Suppressor macrophage (primary cell): Measurements from ENCODE around the gene KY.

ENCODE experiments used
- DNase-seq, 4 experiments: peaks; one replicate each; pipeline ENCODE4 v3.0.0-alpha.2; 2020 to 2022

KY gene

GRCh38 chr3:134672571-134672970 lies 21.7 kb upstream of the KY start:
- no peak for DNase-seq

DNA sequence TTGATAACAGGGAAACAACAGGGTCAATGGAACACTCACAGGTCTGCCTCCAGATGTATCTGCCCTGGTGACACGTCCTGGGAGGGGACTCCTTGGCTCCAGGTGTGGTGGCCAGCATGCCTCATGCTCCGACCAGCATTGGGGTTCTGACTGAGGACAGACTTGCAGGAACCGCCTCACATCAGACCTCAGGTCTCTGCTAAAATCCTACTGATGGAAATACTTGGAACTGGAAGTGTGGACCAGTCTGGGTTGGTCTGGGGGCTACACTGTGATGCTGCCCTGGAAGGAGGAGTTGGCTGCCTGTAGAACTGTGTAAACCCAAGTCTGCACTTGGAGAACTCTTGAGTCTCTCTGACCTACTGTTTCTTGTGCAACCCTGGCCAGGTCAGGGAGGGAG lies 17.1 kb upstream of the KY start:
- DNase-seq: no peak

GRCh38 chr3:134667406-134667805 lies 16.6 kb upstream of the KY start:
- DNase-seq: no peak

GRCh38 chr3:134666885-134667284 lies 16.1 kb upstream of the KY start:
- no peak for DNase-seq

GRCh38 chr3:134666466-134666865 lies 15.6 kb upstream of the KY start:
- DNase-seq: no peak

GRCh38 chr3:134666052-134666451 lies 15.2 kb upstream of the KY start:
- DNase-seq: no peak

DNA sequence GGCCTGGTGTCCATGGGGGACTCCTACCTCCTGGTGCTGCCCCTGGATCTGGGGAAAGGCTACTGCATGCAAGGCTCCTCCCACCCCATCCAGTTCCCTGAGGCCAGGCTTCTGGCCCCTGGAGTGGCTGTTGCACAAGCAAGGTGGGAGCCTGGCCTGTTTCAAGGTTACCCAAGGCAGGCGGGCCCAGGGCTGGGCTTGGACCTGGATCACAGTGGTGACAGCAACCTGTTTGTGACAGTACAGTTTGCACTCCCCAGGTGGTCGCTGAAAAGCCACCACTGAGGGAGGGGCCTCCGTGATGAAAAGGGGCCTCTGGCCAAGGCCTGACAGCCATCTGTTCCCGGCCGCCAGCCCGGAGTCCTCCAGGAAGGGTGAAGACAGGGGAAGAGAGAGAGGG lies 14.4 kb upstream of the KY start:
- no peak for DNase-seq

GRCh38 chr3:134663721-134664456 lies 13.1 kb upstream of the KY start:
- DNase-seq: no peak

DNA sequence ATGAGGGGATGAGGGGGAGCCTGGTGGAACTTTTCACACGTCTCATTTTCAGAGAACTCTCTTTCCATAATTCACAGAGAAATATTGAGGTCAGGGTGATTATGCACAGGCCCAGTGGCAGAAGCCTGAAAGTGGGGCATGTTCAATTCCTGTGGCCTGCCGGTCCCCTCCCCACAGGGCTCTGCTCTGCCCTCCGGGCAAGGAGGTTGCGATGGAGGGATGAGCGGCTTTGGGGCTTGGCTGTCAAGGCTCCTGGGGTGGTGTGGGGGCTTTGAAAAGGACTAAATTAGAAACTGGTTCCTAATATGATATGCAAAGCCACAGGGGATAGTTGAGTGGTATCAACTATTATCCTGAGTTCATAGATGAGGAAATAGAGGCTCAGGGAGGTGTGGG lies 9.2 kb upstream of the KY start:
- DNase-seq: no peak

GRCh38 chr3:134659391-134660045 lies 8.7 kb upstream of the KY start:
- DNase-seq: no peak

DNA sequence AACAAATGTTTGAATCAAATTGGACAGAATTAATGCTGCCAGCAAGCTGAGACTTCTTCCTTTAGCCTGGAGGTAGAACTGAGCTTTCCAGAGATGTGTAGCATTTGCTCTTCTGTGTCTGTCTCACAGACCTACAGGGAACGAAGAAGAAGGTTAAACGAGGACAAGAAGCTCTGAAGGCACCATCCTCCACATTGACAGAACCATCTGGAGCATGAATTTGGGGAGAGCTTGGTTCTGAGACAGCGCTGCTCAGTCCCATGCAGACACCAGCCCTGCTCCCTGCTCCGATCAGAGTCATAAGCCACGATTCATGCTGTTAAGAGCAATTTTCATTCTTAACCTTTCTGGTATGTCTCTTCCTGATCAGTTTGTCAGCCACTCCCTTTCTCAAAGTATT lies 7.7 kb upstream of the KY start:
- DNase-seq: no peak

- DNase-seq: no peak
These were observed 5.5 kb upstream of the KY start for GRCh38 chr3:134656211-134656800.

DNA sequence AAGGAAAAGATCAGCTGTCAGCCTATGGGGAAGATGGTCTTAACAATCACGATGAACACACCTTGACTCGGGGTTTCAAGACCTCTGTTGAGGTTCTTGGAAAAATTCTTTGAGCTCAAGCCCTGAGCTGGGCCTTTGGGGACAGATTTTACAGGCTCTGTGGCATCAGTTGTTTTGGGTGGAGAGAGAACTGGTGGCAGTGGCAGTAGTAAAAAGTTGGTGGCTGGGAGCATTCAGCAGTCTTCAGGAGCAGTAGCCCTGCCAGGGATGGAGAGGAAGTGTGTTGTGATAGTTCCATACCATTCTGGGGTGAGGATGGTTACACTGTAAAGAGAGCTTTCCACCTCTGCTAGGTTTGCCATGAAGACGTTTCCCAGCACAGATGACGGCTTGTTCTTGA lies 4.9 kb upstream of the KY start:
- no peak for DNase-seq

- no peak for DNase-seq
These were observed 3.2 kb upstream of the KY start for GRCh38 chr3:134654031-134654430.

- no peak for DNase-seq
These were observed 2.2 kb upstream of the KY start for GRCh38 chr3:134652886-134653630.

GRCh38 chr3:134652409-134652831 lies 1.6 kb upstream of the KY start:
- no peak for DNase-seq

DNA sequence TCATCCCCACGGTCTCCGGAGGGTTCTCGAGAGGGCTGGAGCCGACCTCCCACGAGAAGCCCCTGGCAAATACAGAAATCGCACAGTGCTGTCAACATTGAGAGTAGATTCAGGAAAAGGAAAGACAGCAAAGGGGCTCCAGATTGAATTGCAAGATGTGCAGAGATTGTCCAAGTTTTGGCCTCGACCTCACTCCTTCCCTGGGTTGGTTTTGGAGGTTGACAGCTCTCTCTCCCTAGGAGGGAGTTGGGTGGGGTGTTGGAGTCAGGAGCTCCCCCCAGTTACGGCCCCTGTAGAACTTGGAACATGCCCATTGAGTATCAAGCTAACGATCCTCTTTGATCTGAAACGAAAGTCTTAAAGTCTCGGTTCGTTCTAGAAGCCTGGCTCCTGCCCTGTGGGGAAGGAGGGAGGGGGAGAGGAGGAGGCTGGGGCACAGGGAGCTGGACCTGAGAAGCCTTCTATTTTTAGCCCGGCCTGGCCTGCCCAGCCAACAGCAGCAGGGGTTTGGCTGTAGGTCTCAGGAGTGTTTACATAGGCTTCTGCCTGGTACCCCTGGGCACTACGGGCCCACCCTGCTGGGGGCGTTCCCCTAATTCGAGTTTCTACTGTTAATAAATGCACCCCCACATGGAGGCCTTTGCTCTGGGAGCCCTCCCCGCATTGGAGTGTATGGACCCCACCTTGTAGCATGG lies 672 bp upstream of the KY start:
- DNase-seq: no peak

DNA sequence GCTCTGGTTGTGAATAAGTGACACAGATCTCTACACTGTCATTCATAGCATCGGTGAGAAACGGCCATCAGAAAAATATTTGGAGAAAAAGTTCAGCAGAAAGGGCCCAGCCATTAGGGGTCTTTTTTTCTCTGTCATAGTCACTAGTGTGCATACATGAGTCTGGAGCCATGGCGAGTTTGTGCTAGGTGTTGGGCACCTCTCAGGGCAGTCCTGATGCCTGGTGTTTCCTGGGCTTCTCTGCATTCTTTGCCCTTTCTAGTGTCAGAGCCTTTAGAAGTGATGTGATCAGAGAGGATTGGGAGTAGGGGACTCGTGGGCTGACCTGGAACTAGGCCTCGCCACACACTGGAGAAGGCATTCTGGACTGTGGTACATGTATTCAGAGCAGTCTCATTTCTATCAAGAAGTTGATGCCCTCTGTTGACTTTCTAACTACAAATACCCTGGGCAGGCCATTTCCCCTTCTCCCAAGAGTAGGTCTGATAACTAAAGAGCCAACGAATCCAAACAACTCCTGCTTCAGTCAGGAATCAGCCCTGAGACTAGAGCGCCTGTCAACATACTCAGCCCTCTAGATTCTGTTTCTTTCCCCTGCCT lies 1.6 kb downstream of the KY start:
- no peak for DNase-seq

DNA sequence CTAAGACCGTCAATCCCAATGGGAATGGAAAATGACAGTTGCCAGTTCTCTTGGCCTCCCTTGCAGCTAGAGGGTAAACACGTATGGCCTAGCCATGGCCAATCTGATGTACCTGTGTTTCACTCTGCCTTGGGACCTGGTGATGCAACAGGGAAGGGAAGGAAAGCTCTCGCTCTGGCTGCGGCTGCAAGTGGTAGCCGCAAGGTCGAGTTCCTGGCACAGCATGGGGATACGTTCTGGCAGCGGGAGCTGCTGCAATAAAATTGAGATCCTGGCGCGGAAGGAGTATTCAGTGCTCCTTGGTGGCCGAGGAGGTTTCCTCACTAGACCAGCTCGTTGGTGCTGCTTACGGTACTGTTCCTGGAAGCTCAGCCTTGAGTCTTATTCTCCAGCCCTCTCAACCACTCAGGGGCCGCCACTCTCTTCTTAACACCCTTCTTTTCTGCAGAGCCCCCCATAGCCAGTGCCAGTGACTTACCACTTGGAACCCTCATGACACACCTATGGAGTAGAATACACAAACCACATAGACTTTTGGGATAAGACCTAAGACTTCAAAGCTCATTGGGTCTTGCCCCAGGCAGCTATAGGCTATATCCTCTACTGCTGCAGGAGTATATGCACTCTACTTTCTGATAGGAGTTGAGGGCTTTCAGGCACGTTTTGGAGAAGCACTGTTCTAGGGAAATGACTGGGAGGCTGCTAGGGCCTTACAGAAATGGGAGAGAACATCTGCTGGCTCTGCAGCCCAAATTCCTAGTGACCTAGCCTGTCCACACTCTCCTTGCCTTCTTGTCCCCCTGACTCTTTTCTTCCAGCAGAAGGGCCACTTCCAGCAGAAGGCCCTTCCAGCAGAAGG lies 2.7 kb downstream of the KY start:
- no peak for DNase-seq

- no peak for DNase-seq
These were observed 4.7 kb downstream of the KY start for GRCh38 chr3:134646086-134646485.

GRCh38 chr3:134645515-134645914 lies 5.3 kb downstream of the KY start:
- no peak for DNase-seq
